ENCODE measurements around the gene FAM53C. TPM values are rescaled to one million over a fixed set of nuclear protein-coding genes. Genes with fewer than 3 reads are reported as not detected.

The FAM53C gene
- total and polyA plus RNA-seq, 2 donors (not counting 3 experiments of a cell fraction or from before 2014, with no cell fraction given), result 37.4 to 37.9 TPM

DNA sequence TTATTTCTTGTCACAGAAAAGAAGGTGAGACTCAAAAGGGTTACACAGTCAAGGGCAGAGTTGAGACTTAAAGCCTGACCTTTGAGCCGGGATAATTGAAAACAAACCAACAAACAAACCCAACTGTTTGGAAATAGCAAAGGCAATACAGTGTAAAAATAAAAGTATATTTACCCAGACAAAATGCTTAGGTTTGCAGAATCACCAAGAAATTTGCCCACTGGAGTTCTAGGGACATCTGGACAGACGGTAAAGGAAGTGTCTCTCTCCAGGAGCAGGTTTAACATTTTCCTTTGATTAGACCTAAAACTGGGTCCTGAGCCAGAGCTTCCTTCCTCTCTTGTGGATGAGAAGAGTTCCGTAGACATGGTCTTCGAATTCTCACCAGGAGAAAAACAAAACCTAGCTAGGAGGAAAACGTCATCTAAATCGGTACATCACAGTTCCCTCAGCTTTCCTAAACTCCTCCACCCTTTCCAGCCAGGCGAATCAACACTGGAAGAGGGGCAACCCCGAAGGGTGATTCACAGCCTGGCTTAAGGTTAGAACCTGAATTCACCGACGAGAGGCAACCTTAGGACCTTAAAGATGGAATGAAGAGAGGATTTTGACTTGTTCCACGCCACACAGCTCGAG is 7.1 kb upstream of the FAM53C start:
- FAIRE-seq, result peak; percentile 53
- TF ChIP-seq EZH2 (IDR thresholded peaks at IDR 0.05; ENCODE audit: borderline replicate concordance, low read depth, low read length, severe bottlenecking), result no peak
- no peak for TF ChIP-seq CTCF (IDR thresholded peaks at IDR 0.05; ENCODE audit: extremely low read depth in 1 of 2, insufficient read depth in 1 of 2, low read depth in 1 of 2, low read length in 2 of 2)
- TF ChIP-seq JUN (IDR thresholded peaks at IDR 0.05; ENCODE audit: borderline replicate concordance, insufficient read depth, insufficient read length, low read depth), result no peak
- TF ChIP-seq GATA2 (IDR thresholded peaks at IDR 0.05; ENCODE audit: insufficient read depth, insufficient read length, low read depth, low read length), result no peak
- TF ChIP-seq, protein P1, sequence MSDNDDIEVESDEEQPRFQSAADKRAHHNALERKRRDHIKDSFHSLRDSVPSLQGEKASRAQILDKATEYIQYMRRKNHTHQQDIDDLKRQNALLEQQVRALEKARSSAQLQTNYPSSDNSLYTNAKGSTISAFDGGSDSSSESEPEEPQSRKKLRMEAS (IDR thresholded peaks at IDR 0.05; ENCODE audit: insufficient read depth, insufficient read length), result no peak
- TF ChIP-seq POLR2A (IDR thresholded peaks at IDR 0.05; ENCODE audit: low read depth, low read length), result no peak
- no peak for TF ChIP-seq POLR2AphosphoS5 (IDR thresholded peaks at IDR 0.05; ENCODE audit: insufficient read depth, low read depth, low read length)
- no peak for TF ChIP-seq FOS (IDR thresholded peaks at IDR 0.05; ENCODE audit: borderline replicate concordance, insufficient read depth, low read length)
- no peak for TF ChIP-seq MYC (IDR thresholded peaks at IDR 0.05; ENCODE audit: low read depth, low read length)

More for the DNA sequence above, 7.1 kb upstream of the FAM53C start:
- no peaks in the 10 kb centered on the region for H3K27me3 ChIP-seq (ENCODE audit: control insufficient read depth in 2 of 2, insufficient read depth in 2 of 2, low read length in 2 of 2)
- dilution Hi-C loops (cut with MboI; ENCODE audit: extremely low pct_ligation_motif_present, low sequenced_read_pairs) (no loop called here), intact Hi-C loops (cut with micrococcal nuclease) (loop anchor here (5.0 kb wide), 1 partner anchor 154 kb away; the partner anchor contains the start of genes BRD8 and KIF20A)
- peaks cover 9% of the 10 kb centered on the region for H3K4me1 ChIP-seq (ENCODE audit: control insufficient read depth, extremely low read depth, insufficient read depth, low read length)
- no peaks in the 10 kb centered on the region for H3K9me3 ChIP-seq (replicated peaks; ENCODE audit: control insufficient read depth, insufficient read depth, low read length)
- H3K9me1 ChIP-seq (replicated peaks; ENCODE audit: control insufficient read depth, extremely low read depth, insufficient read depth, low read length), result no peaks in the 10 kb centered on the region
- no peaks in the 10 kb centered on the region for H4K20me1 ChIP-seq (replicated peaks; ENCODE audit: control insufficient read depth, extremely low read depth, insufficient read depth, low read length)
- peak overlapping the region; percentile 94 for H3K4me2 ChIP-seq (ENCODE audit: insufficient read depth, low read length)
- no peak for DNase-seq (ENCODE audit: low read depth, low spot score)
- no peaks in the 10 kb centered on the region for H3K36me3 ChIP-seq (ENCODE audit: control insufficient read depth in 2 of 2, extremely low read depth in 1 of 2, insufficient read depth in 2 of 2, low read length in 2 of 2)
- H3K79me2 ChIP-seq (ENCODE audit: control insufficient read depth, insufficient read depth, low read length), result peaks cover 8% of the 10 kb centered on the region
- H2AFZ ChIP-seq (ENCODE audit: low read depth, low read length), result peak overlapping the region; percentile 83
- H3K4me3 ChIP-seq (replicated peaks in 1 of 3; ENCODE audit: insufficient read depth in 1 of 3, low read depth in 1 of 3, low read length in 3 of 3), result peak overlapping the region; percentile 55 to 86 (median 79)
- peak overlapping the region; percentile 47 for H3K9ac ChIP-seq (replicated peaks; ENCODE audit: extremely low read depth, insufficient read depth, low read length)
- POLR2A ChIA-PET, result no interaction called here
- CTCF ChIA-PET, result interaction anchor here (1.5 to 1.9 kb wide), 2 partner anchors 22 to 108 kb away, joined by 6 to 30 read pairs; partner anchors contain the start of gene KDM3B
- TSS peak; percentile 76 for BruUV-seq (replicated peaks)
- peak overlapping the region; percentile 4 for H3K27ac ChIP-seq (ENCODE audit: insufficient read depth, low read depth, low read length)
